Breast epithelium (tissue), 3 donors: ENCODE results near the gene RRP1.
"Not testable (repeated sequence)": the region's sequence is repeated elsewhere in the genome, so short reads cannot be mapped to it uniquely, and the experiment has no call there.

Experiments used
- POLR2A ChIP-seq: fragments of 450-650 bp; IDR thresholded peaks from one replicate; pipeline ENCODE4 v1.6.1; 2016; ENCODE audit warnings: antibody characterized with exemption, mild to moderate bottlenecking, moderate library complexity
- POLR2AphosphoS5 ChIP-seq, 3 donors: sonication (generic); formaldehyde crosslinking; IDR thresholded peaks; one replicate each; pipeline ENCODE4 v1.6.1; 2017; ENCODE audit warnings: antibody characterized with exemption in 3 of 3
- TF ChIP-seq, protein P1 (sequence below), 3 donors: fragments of 450-650 bp; IDR thresholded peaks; one replicate each; pipeline ENCODE4 v1.5.1; 2016 to 2017; ENCODE audit warnings: antibody characterized with exemption in 3 of 3, mild to moderate bottlenecking in 3 of 3, moderate library complexity in 3 of 3

DNA sequence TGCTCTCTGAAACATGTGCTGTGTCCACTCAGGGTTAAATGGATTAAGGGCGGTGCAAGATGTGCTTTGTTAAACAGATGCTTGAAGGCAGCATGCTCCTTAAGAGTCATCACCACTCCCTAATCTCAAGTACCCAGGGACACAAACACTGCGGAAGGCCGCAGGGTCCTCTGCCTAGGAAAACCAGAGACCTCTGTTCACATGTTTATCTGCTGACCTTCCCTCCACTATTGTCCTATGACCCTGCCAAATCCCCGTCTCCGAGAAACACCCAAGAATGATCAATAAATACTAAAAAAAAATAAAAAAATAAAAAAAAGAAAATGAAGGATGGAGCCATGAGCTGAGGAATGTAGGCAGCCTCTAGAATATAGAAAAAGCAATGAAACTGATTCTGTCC lies 33.4 kb downstream of the RRP1 start:
- TF ChIP-seq, protein P1, sequence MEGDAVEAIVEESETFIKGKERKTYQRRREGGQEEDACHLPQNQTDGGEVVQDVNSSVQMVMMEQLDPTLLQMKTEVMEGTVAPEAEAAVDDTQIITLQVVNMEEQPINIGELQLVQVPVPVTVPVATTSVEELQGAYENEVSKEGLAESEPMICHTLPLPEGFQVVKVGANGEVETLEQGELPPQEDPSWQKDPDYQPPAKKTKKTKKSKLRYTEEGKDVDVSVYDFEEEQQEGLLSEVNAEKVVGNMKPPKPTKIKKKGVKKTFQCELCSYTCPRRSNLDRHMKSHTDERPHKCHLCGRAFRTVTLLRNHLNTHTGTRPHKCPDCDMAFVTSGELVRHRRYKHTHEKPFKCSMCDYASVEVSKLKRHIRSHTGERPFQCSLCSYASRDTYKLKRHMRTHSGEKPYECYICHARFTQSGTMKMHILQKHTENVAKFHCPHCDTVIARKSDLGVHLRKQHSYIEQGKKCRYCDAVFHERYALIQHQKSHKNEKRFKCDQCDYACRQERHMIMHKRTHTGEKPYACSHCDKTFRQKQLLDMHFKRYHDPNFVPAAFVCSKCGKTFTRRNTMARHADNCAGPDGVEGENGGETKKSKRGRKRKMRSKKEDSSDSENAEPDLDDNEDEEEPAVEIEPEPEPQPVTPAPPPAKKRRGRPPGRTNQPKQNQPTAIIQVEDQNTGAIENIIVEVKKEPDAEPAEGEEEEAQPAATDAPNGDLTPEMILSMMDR (IDR thresholded peaks at IDR 0.05): not testable (repeated sequence)
- TF ChIP-seq POLR2A; POLR2AphosphoS5 (IDR thresholded peaks at IDR 0.05): not testable (repeated sequence)
